HL-60 (cell line): ENCODE data around the gene FBN1.

ENCODE experiments used
- DNase-seq, 2 experiments: peaks; one replicate each; pipeline ENCODE4 v3.0.0-alpha.2; 2010 to 2020; ENCODE audit warnings: low read depth in 1 of 2, low spot score in 1 of 2
- H3K27ac ChIP-seq: fragments of 250-450 bp; sonication (Bioruptor Pico); replicated peaks from 2 replicates; pipeline ENCODE4 v1.5.1; 2020; ENCODE audit warnings: mild to moderate bottlenecking, moderate library complexity
- H3K27me3 ChIP-seq: fragments of 250-450 bp; sonication (Bioruptor Pico); 2 replicates; pipeline ENCODE4 v1.5.1; 2021; ENCODE audit warnings: mild to moderate bottlenecking, moderate library complexity; ENCODE audit not compliant: insufficient read depth, poor library complexity, severe bottlenecking
- H3K4me3 ChIP-seq: replicated peaks from 2 replicates; pipeline ENCODE4 v1.5.1; 2011; ENCODE audit warnings: mild to moderate bottlenecking, control low read depth, low read length; ENCODE audit not compliant: insufficient read depth
- CTCF ChIP-seq: IDR thresholded peaks from one replicate; pipeline ENCODE4 v1.5.1; 2011; ENCODE audit warnings: low read length, control low read depth, inconsistent platforms; ENCODE audit not compliant: insufficient read depth
- GABPA ChIP-seq: IDR thresholded peaks from 2 replicates; pipeline ENCODE4 v1.6.1; 2012; ENCODE audit warnings: low read depth
- POLR2AphosphoS5 ChIP-seq: IDR thresholded peaks from 2 replicates; pipeline ENCODE4 v1.6.1; 2012; ENCODE audit warnings: low read depth
- REST ChIP-seq: IDR thresholded peaks from 2 replicates; pipeline ENCODE4 v1.6.1; 2012; ENCODE audit warnings: low read depth; ENCODE audit not compliant: insufficient replicate concordance
- SPI1 ChIP-seq: IDR thresholded peaks from 2 replicates; pipeline ENCODE4 v1.6.1; 2012; ENCODE audit warnings: low read depth, mild to moderate bottlenecking, borderline replicate concordance

Gene FBN1

GRCh38 chr15:48516121-48516520 lies 129.4 kb downstream of the FBN1 start:
- no peak overlapping the region for H3K4me3 ChIP-seq

GRCh38 chr15:48515500-48515899 lies 130.0 kb downstream of the FBN1 start:
- Histone ChIP-seq H3K27ac (no peak overlapping the region), H3K27me3 (no peaks in the 10 kb centered on the region), H3K4me3 (no peak overlapping the region)
- no peak for TF ChIP-seq REST
- no peak for TF ChIP-seq CTCF
- TF ChIP-seq SPI1, result no peak
- TF ChIP-seq GABPA, result no peak
- no peak for TF ChIP-seq POLR2AphosphoS5
- no peak for DNase-seq

More at GRCh38 chr15:48516121-48516520, 129.4 kb downstream of the FBN1 start:
- no peak overlapping the region for H3K27ac ChIP-seq
- no peaks in the 10 kb centered on the region for H3K27me3 ChIP-seq
- no peak for DNase-seq
- TF ChIP-seq REST (no peak), CTCF (no peak), GABPA (no peak), SPI1 (no peak)

- no peak for DNase-seq
- Histone ChIP-seq H3K4me3 (no peak overlapping the region), H3K27me3 (no peaks in the 10 kb centered on the region), H3K27ac (no peak overlapping the region)
- TF ChIP-seq CTCF (no peak), GABPA (no peak), SPI1 (no peak), POLR2AphosphoS5 (no peak), REST (no peak)
These were observed 131.2 kb downstream of the FBN1 start for GRCh38 chr15:48514103-48514816.
